Skeletal muscle satellite cell (primary cell): Measurements from ENCODE around the gene ARRDC5.
A peak's percentile ranks its signal among the peaks of the same experiment; 100 is the strongest.

ENCODE experiments used
- H3K27me3 ChIP-seq: 2 replicates; pipeline ENCODE4 v1.7.0; 2013; ENCODE audit warnings: low read length; ENCODE audit not compliant: control insufficient read depth, insufficient read depth
- H3K36me3 ChIP-seq: 2 replicates; pipeline ENCODE4 v1.7.0; 2013; ENCODE audit warnings: mild to moderate bottlenecking, control low read depth, low read length; ENCODE audit not compliant: insufficient read depth
- H3K4me1 ChIP-seq: 2 replicates; pipeline ENCODE4 v1.7.0; 2013; ENCODE audit warnings: low read length; ENCODE audit not compliant: control insufficient read depth, insufficient read depth
- H3K4me2 ChIP-seq: 2 replicates; pipeline ENCODE4 v1.7.0; 2013; ENCODE audit warnings: mild to moderate bottlenecking, low read length
- H3K4me3 ChIP-seq: 2 replicates; pipeline ENCODE4 v1.7.0; 2013; ENCODE audit warnings: low read length
- H3K9ac ChIP-seq: 2 replicates; pipeline ENCODE4 v1.7.0; 2013; ENCODE audit warnings: mild to moderate bottlenecking, low read depth, low read length, moderate library complexity
- H3K9me3 ChIP-seq: replicated peaks from 2 replicates; pipeline ENCODE4 v1.7.0; 2013; ENCODE audit warnings: mild to moderate bottlenecking, control low read depth, low read length

The ARRDC5 gene

DNA sequence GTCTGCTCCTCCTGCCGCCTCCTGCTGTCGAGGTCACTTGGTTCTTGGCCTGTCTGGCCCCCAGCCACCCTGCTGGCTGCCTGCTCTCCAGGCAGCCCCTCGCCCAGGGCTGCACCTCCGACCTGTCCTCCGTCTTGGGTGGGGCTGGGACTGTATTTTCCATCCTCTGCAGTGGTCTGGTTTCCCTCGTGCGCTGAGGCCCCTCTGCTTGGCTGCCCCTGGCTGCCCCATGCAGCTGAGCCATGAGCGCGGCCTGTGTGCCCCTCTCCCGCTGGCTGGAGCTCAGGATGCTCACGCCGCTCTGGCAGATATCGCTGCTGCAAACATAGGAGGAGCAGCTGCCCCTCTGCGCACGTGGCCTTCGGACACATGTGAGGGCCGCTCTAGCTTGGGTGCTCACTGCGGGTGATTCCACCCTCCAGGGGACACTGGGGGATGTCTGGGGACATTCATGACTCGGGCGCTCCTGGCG, 20.6 kb upstream of the ARRDC5 start:
- Histone ChIP-seq H3K4me1 (peaks cover 13% of the 10 kb centered on the region), H3K4me2 (no peak overlapping the region), H3K27me3 (no peaks in the 10 kb centered on the region), H3K36me3 (peaks cover 19% of the 10 kb centered on the region), H3K4me3 (no peak overlapping the region), H3K9me3 (no peaks in the 10 kb centered on the region), H3K9ac (no peak overlapping the region)

GRCh38 chr19:4922530-4923275, 20.0 kb upstream of the ARRDC5 start:
- H3K4me2 ChIP-seq = no peak overlapping the region
- no peak overlapping the region for H3K4me3 ChIP-seq
- H3K36me3 ChIP-seq = peaks cover 16% of the 10 kb centered on the region
- no peaks in the 10 kb centered on the region for H3K27me3 ChIP-seq
- no peak overlapping the region for H3K9ac ChIP-seq
- H3K9me3 ChIP-seq = no peaks in the 10 kb centered on the region
- peaks cover 8% of the 10 kb centered on the region for H3K4me1 ChIP-seq

- H3K36me3 ChIP-seq = peaks cover 16% of the 10 kb centered on the region
- H3K9ac ChIP-seq = peak overlapping the region; percentile 45
- no peaks in the 10 kb centered on the region for H3K9me3 ChIP-seq
- no peak overlapping the region for H3K4me2 ChIP-seq
- no peaks in the 10 kb centered on the region for H3K27me3 ChIP-seq
- H3K4me3 ChIP-seq = no peak overlapping the region
- peaks cover 41% of the 10 kb centered on the region for H3K4me1 ChIP-seq
These were observed 13.8 kb upstream of the ARRDC5 start for GRCh38 chr19:4916292-4917082.

DNA sequence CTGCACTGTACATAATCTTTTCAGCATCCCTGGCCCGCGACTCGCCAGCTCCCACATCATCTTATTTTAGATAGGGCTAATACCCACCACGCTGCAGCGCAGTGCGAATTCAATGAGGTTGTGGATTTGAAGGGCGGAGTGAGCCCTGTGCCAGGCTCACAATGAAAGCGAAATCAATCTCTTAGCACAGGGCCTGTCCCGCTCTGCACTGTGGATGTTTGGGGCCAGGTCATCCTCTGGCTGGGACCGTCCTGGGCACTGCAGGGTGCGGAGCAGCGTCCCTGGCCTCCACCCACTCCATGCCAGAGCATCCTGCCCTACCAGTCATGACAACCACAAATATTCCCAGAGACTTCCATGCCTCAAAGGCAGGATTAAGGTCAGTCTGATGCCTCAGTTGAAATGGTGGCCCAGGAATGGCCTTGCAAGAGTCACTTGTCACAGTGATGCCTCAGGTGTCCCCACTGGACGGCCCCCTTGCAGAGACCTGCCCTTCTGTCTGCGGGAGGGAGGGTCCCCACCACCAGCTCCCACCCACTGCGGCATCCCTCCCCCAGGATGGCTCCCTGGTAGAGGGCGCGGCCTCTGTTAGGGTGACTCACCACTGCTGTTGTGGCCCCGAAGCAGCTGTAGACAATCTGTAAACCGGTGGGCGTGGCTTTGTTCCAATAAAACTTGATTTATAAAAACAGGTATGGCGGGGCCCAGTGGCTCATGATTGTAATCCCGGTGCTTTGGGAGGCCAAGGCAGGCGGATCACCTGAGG, 12.2 kb upstream of the ARRDC5 start:
- H3K4me3 ChIP-seq = peak overlapping the region; percentile 32
- peak overlapping the region; percentile 64 for H3K4me2 ChIP-seq
- H3K4me1 ChIP-seq = peaks cover 54% of the 10 kb centered on the region
- H3K36me3 ChIP-seq = peaks cover 11% of the 10 kb centered on the region
- H3K27me3 ChIP-seq = no peaks in the 10 kb centered on the region
- H3K9me3 ChIP-seq = no peaks in the 10 kb centered on the region
- peak overlapping the region; percentile 45 for H3K9ac ChIP-seq

- H3K4me1 ChIP-seq = peaks cover 56% of the 10 kb centered on the region
- H3K4me2 ChIP-seq = peak overlapping the region; percentile 64
- H3K36me3 ChIP-seq = peaks cover 11% of the 10 kb centered on the region
- no peaks in the 10 kb centered on the region for H3K27me3 ChIP-seq
- peak overlapping the region; percentile 19 for H3K9ac ChIP-seq
- H3K4me3 ChIP-seq = no peak overlapping the region
- no peaks in the 10 kb centered on the region for H3K9me3 ChIP-seq
These were observed 11.5 kb upstream of the ARRDC5 start for GRCh38 chr19:4913996-4914735.

DNA sequence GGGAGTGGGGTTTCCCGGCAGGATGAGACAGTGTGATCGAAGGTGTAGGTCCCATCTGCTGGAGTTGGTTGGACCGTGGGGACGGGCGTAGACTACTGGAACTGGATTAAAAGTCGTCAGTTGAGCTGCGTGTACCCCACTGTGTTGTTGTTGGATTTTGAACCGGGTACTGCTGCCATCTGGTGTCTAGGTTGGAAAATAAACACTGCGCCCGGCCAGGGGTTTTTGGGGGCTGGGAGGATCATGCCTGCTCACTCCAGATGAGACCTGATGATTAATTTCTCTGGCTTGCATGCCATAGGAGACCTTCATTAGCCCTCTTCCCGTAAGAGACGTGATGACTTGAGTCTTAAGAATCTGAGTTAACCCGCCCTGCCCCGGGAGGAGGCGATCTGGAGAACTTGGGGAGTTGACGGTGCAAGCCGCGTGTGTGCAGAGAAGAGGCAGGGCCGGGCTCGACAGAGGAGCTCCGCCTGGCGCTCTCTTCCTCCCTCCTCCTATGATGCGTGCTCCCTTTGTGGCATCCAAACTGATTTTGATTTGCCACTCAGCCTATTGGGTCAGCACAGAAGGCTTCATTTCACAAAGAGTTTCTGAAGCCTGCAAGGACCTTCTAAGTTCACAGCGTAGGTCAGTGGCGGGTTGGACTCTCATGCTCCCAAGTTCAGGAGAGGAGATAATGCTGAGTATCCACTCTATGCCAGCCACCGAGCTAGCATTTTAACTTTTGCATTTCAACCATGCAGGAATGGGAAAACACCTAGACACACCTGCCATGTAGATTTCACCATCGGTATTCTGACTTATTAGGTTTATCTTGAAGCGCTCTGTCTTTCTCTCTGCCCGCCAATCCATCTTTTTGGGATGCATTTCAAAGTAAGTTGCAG, 9.3 kb upstream of the ARRDC5 start:
- H3K4me3 ChIP-seq = peak overlapping the region; percentile 86
- H3K27me3 ChIP-seq = no peaks in the 10 kb centered on the region
- H3K36me3 ChIP-seq = peaks cover 11% of the 10 kb centered on the region
- peaks cover 59% of the 10 kb centered on the region for H3K4me1 ChIP-seq
- H3K4me2 ChIP-seq = peak overlapping the region; percentile 97
- no peaks in the 10 kb centered on the region for H3K9me3 ChIP-seq
- H3K9ac ChIP-seq = peak overlapping the region; percentile 78

DNA sequence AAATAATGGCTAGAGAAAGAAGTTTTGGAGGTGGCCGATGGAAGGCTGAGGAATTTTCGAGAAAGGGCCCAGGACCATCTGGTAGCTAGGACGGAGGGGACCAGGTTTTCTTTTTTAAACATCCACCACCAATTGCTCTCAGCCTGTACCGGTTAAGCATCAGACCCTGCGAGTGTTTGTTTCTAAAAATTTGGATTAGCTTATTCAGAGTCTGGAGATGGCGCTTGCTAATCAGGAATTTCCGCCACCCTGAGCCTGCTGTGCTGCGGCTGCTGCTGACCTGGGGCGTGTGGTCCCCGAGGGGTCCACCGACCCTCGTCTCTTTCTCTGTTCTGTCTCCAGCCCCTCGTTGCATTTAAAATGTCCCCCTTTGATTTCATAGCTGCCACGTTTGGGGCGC, 8.6 kb upstream of the ARRDC5 start:
- no peaks in the 10 kb centered on the region for H3K27me3 ChIP-seq
- H3K9me3 ChIP-seq = no peaks in the 10 kb centered on the region
- peaks cover 59% of the 10 kb centered on the region for H3K4me1 ChIP-seq
- peak overlapping the region; percentile 86 for H3K4me3 ChIP-seq
- H3K4me2 ChIP-seq = peak overlapping the region; percentile 97
- peaks cover 11% of the 10 kb centered on the region for H3K36me3 ChIP-seq
- H3K9ac ChIP-seq = peak overlapping the region; percentile 78

- peak overlapping the region; percentile 86 for H3K4me3 ChIP-seq
- no peaks in the 10 kb centered on the region for H3K27me3 ChIP-seq
- peaks cover 8% of the 10 kb centered on the region for H3K36me3 ChIP-seq
- peak overlapping the region; percentile 97 for H3K4me2 ChIP-seq
- H3K9me3 ChIP-seq = no peaks in the 10 kb centered on the region
- H3K4me1 ChIP-seq = peaks cover 53% of the 10 kb centered on the region
- H3K9ac ChIP-seq = peak overlapping the region; percentile 78
These were observed 8.0 kb upstream of the ARRDC5 start for GRCh38 chr19:4910594-4911281.

DNA sequence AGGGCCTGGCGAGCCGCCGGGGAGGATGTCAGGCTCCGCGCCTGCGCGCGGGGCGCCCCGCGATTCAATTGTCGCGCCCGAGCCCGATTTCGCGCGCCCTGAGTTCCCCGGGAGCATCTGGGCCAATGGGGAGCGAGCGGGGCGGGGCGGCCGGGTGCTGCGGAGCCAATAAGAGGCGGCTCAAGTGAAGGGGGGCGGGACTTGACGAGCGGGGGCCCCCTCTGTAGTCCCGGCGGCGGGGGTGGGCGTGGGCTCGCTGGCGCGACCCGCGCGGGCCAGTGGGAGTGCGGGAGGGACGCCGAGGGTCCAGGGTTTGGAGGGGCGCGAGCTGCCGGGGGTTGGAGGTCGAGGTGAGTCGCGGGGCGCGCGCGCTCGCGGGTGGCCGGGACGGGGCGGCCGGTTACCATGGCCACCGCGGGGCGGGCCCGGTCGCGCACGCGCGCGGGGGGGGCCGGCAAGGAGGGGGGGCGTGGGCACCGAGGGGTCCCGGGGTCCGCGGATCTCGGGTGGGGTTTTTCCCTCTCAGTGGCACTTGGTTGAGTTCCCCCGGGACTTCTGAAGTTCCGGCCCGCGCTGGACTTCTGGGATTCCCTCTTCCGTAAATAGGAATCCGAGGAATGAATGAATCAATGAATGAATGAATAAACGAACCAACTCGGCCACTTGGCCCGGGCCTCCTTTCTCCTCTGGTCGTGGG, 7.3 kb upstream of the ARRDC5 start:
- Histone ChIP-seq H3K27me3 (no peaks in the 10 kb centered on the region), H3K4me3 (peak overlapping the region; percentile 86), H3K4me2 (peak overlapping the region; percentile 97), H3K36me3 (peaks cover 8% of the 10 kb centered on the region), H3K9me3 (no peaks in the 10 kb centered on the region), H3K9ac (peak overlapping the region; percentile 78), H3K4me1 (peaks cover 46% of the 10 kb centered on the region)
